GM19395 (cell line): Measurements from ENCODE around the gene IL1RL1.

Source experiments
- ATAC-seq: cut with Tn5 transposase; IDR thresholded peaks from one replicate; pipeline ENCODE4 v1.9.1; 2021; ENCODE audit warnings: mild to moderate bottlenecking, moderate library complexity; ENCODE audit not compliant: unreplicated experiment

The IL1RL1 gene

DNA sequence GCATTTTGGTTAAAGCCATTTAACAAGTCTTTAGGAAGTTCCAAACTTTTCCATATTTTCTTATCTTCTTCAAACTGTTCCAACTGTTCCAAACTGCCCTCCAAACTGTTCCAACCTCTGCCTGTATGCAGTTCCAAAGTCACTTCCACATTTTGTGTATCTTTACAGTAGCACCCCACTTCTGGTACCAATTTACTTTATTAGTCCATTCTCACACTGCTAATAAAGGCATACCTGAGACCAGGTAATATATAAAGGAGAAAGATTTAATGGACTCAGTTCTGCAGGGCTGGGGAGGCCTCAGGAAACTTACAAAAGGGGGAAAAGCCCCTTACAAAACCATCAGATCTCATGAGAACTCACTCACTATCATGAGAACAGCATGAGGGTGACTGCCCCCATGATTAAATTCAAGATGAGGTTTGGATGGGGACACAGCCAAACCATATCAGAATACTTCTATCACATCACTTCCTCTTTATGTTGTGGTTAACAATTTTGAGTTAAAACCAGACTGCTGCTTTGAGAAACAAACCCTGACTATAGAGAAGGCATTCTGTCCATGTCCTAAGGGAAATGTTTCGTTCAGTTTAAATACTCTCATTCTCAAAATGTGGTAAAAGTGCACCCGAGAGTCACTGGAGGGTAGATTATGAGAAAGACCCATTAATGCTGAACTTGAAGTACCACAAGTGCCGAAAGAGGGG is 55.2 kb downstream of the IL1RL1 start:
- peak; percentile 73 for ATAC-seq

GRCh38 chr2:102367331-102367971 is 56.1 kb downstream of the IL1RL1 start:
- ATAC-seq: peak; percentile 77

- no peak for ATAC-seq
These were observed 57.2 kb downstream of the IL1RL1 start for GRCh38 chr2:102368461-102369109.

GRCh38 chr2:102369866-102370265 is 58.5 kb downstream of the IL1RL1 start:
- ATAC-seq: no peak

- ATAC-seq: no peak
These were observed 64.8 kb downstream of the IL1RL1 start for GRCh38 chr2:102376052-102376591.

DNA sequence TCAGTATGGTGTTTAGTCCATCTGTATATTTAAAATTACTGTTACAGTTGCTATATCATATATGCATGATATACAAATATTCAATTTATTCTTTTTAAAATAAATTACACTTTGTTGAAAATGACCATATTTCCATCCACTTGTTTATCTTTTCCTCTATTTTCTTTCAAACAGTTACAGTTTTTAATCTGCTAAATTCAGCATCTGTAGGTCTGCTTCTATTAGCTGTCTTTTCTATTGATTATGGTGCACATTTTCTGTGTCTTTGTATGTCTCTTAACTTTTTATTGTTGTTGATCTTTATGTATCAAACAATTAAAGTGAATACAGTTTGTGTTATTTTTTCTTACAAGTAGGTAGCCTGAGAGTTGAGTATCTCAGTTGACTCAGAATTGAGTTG is 72.4 kb downstream of the IL1RL1 start:
- no peak for ATAC-seq

DNA sequence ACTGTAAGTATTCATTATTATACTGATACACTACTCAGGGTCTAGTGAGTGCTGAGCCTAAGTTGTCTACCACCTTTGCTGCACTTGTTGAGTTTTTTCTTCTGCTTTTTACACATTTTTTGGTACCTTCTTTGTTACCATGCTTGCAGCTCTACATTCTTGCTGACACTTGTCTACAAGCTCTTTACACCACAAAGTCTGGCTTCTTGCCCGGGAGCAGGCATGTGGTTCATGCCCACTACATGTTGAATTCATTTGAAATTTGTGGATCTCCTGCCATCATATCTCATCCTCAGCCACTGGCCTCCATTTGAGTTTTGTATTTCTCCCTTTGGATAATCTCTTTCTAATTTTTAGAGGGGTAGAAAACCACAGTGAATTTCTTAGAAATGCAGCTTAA is 74.2 kb downstream of the IL1RL1 start:
- ATAC-seq: no peak

DNA sequence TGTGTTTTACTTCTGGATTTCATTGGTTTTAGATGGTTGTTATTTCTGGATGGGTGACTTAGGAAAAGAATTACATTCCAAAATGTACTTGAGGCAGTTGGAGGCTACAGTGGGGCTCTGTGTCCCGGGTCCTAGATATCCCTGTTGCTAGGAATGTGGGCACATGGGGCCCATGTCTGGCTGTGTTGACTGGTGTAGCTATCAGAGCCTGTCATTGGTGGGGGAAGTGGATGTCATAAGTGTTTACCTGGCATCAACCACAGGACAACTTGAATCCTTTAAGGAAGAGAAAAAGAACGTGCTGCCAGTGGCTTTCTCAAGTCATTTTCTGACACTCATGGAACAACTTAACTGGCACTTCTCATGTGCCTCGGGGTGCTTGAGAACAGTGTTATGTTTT is 74.6 kb downstream of the IL1RL1 start:
- ATAC-seq: no peak

DNA sequence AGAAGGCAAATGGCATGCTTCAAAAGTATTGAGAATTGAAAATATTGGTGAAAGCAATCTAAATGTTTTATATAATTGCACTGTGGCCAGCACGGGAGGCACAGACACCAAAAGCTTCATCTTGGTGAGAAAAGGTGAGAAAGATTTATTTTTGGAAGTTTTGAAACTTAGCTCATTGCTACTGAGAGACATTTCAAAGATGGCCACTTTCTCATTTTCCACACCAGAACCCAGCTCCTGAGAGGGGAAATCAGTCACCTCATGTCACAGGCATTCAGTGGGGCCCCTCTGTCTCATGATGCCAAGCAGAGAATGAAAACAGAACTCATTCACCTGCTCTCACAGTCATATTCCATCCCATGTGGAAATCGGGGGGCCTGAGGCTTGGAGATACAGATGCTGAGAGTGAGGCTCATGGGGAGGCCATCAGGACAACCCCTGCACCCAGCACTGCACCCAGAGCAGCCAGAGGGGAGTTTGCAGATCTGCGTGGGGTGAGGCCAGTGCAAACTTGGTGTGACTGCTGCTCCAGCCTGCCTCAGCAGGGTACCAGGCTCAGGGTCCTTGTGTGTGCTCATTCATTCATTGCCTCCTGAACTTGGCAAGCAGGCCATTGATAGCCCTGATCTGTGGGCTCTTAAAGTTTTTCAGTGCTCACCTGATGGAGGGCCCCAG is 75.6 kb downstream of the IL1RL1 start:
- no peak for ATAC-seq

DNA sequence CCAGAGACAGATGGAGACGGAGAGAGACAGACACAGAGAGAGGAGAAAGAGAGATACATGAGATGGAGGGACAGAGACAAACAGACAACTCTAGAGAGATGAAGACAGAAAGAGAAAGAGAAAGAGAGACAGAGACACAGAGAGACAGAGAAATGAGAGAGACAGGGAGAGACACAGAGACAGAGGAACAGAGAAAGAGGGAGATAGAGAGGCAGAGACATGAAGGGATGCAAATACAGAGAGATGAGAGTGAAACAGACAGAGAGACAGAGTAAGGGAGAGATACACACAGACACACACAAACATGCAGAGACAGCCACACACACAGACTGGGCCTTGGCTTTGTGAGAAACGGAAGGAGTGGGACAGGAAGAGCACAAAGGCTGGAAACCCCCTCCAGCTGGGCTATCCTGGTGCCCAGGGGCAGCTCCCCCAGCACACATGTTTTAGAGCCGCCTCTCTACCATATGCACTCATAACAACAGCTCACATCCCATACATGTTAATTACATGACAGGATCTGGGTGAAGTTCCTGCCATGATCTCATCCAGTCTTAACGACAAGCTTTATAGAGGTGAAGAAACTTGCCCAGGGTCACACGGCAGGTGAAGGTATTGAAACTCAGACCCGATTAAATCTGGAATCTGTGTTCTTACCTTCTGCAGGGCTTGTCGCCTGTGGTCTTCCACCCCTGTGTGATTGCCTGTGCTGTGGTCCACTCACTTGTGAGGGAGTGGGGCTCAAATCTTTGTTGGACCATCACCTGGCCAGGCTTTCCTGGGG is 76.6 kb downstream of the IL1RL1 start:
- peak; percentile 62 for ATAC-seq

- no peak for ATAC-seq
These were observed 80.2 kb downstream of the IL1RL1 start for GRCh38 chr2:102391565-102391964.

DNA sequence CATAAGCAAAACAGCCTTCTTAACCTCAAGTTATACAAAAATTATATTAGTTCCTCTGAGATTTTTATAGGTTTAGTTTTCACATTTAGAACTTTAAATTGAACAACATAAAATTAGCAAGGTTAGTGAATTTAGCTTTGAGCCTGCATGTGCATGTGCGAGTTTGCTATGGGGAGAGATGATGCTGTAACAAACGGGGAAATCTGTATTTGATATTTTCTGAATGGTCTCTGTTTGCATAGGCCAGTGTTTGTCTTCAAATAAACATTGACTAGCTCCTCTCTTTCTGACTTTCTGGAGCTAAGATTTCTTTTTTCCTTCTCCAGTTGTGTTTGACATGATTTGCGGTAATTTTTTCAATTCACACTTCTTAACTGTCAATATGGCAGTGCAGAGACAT is 80.7 kb downstream of the IL1RL1 start:
- ATAC-seq: no peak

DNA sequence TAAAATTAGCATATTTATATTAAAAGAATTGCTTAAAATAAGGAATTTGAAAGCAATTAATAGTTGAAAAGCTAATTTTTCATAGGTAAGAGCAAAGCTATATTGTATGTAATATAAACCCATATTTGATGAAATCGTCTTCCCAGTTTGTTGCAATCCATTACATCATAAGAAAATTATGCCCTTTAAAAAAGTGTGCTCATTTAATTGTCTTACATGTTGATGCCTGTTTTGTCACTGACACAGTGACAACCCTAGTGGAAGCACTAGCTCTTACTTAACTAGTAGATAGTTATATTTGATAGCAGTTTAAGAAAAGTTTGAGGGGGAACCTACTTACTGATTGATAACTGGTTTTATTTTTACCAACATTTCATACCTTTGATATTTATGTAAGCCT is 81.6 kb downstream of the IL1RL1 start:
- no peak for ATAC-seq

DNA sequence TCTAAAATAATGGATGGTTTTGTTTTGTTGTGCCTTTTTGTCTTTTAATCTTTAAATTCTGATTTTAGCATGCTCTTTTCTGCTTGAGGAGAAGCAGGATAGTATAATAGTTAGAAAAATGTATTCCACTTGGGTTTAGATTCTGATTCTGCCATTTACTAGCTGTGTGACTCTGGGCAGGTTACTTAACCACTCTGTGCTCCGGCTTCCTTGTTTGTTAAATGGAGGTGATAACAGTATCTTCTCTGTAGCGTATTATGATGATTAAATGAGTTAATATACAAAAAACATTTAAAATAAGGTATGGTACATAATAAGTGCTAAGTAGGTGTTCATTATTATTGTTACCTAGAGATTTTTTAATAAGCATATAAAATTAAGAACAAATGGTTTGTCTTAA is 84.6 kb downstream of the IL1RL1 start:
- ATAC-seq: no peak

DNA sequence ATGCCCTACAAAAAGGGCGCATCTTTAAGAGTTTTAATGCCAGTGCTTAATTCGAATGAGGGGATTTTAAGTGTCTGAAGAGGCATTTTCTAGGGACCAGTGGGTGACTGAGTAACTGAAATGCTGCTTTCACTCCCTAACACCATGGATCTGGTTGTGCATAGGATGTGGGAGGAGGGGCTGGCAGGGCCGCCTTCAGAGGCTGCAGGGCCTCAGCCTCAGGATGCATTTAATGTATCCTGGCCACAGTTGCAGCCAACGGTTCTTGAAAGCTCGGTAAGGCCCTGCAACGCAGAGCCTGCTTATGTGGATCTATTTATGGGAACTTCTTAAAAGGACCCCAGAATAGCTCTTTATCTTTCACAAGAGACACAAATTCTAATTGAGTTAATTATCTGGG is 85.8 kb downstream of the IL1RL1 start:
- no peak for ATAC-seq

- ATAC-seq: no peak
These were observed 88.3 kb downstream of the IL1RL1 start for GRCh38 chr2:102399499-102400141.

- no peak for ATAC-seq
These were observed 90.1 kb downstream of the IL1RL1 start for GRCh38 chr2:102401456-102401855.
